Glutamatergic neuron (in vitro differentiated cells): ENCODE measurements around the gene SLC4A9. TPM values are rescaled to one million over a fixed set of nuclear protein-coding genes. Genes with fewer than 3 reads are reported as not detected.

Source experiments
- DNase-seq: peaks from one replicate; pipeline ENCODE4 v3.0.0; 2022
- H3K27ac Mint-ChIP-seq: one replicate; pipeline ENCODE4 v1.8.0; 2020; ENCODE audit warnings: mild to moderate bottlenecking, mixed read lengths, inconsistent platforms; ENCODE audit not compliant: unreplicated experiment
- H3K27me3 Mint-ChIP-seq: one replicate; pipeline ENCODE4 v1.8.0; 2020; ENCODE audit warnings: mild to moderate bottlenecking, moderate library complexity, mixed read lengths, inconsistent platforms; ENCODE audit not compliant: unreplicated experiment
- H3K36me3 Mint-ChIP-seq: one replicate; pipeline ENCODE4 v1.8.0; 2020; ENCODE audit warnings: mild to moderate bottlenecking, mixed read lengths, inconsistent platforms; ENCODE audit not compliant: unreplicated experiment
- H3K4me1 Mint-ChIP-seq: one replicate; pipeline ENCODE4 v1.8.0; 2020; ENCODE audit warnings: mild to moderate bottlenecking, low read depth, mixed read lengths, inconsistent platforms; ENCODE audit not compliant: unreplicated experiment
- H3K4me3 Mint-ChIP-seq: one replicate; pipeline ENCODE4 v1.8.0; 2020; ENCODE audit warnings: mild to moderate bottlenecking, mixed read lengths, inconsistent platforms; ENCODE audit not compliant: unreplicated experiment
- H3K9me3 Mint-ChIP-seq: one replicate; pipeline ENCODE4 v1.8.0; 2020; ENCODE audit warnings: mild to moderate bottlenecking, moderate library complexity, mixed read lengths, inconsistent platforms; ENCODE audit not compliant: unreplicated experiment
- total RNA-seq: library from RNA; stranded (reverse); fragmentation: NEBNext Ultra II Directional; extraction: Animal tissue kit (Norgen Biotek cat#: 25700); gene quantifications from one replicate; pipeline ENCODE4 v1.2.1, GENCODE V29; 2021; ENCODE audit not compliant: unreplicated experiment
- TF ChIP-seq, protein P1 (sequence below): fragments of 200-600 bp; sonication (generic); IDR thresholded peaks from one replicate; pipeline ENCODE4 v1.5.0; 2021; ENCODE audit not compliant: partially characterized antibody, unreplicated experiment

Gene SLC4A9
- total RNA-seq, 1 donor from 2014 or later = not detected

DNA sequence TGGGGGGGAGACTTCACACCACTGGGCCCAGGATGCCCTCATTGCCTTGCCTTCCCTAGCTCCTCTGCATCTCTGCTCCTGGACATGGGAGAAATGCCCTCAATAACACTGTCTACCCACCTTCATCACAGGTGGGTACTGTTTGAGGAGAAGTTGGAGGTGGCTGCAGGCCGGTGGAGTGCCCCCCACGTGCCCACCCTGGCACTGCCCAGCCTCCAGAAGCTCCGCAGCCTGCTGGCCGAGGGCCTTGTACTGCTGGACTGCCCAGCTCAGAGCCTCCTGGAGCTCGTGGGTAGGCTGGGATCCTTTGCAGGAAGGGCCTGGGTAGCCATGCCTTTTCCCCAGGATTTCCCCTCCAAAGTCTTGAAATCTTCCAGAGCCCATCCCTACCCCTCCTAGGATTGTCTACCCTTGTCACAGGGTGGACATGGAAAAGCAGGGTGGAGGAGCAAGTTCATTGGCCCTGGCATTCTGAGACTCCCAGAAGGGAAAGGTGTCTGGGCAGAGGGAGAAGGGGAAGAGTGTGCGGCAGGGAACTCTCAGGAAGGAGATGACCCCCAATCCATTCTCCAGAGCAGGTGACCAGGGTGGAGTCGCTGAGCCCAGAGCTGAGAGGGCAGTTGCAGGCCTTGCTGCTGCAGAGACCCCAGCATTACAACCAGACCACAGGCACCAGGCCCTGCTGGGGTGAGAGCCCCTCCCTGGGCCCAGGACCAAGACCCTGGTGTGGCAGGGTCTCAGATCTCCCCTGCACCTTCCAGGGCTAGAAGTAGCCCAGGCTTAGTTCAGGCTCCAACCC lies 886 bp downstream of the SLC4A9 start:
- H3K36me3 Mint-ChIP-seq = no peaks in the 10 kb centered on the region
- no peak overlapping the region for H3K4me3 Mint-ChIP-seq
- TF ChIP-seq, protein P1, sequence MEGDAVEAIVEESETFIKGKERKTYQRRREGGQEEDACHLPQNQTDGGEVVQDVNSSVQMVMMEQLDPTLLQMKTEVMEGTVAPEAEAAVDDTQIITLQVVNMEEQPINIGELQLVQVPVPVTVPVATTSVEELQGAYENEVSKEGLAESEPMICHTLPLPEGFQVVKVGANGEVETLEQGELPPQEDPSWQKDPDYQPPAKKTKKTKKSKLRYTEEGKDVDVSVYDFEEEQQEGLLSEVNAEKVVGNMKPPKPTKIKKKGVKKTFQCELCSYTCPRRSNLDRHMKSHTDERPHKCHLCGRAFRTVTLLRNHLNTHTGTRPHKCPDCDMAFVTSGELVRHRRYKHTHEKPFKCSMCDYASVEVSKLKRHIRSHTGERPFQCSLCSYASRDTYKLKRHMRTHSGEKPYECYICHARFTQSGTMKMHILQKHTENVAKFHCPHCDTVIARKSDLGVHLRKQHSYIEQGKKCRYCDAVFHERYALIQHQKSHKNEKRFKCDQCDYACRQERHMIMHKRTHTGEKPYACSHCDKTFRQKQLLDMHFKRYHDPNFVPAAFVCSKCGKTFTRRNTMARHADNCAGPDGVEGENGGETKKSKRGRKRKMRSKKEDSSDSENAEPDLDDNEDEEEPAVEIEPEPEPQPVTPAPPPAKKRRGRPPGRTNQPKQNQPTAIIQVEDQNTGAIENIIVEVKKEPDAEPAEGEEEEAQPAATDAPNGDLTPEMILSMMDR = no peak
- H3K9me3 Mint-ChIP-seq = peaks cover 4% of the 10 kb centered on the region
- H3K4me1 Mint-ChIP-seq = peaks cover 3% of the 10 kb centered on the region
- DNase-seq = no peak
- H3K27me3 Mint-ChIP-seq = peaks cover 7% of the 10 kb centered on the region
- H3K27ac Mint-ChIP-seq = no peak overlapping the region

GRCh38 chr5:140361901-140362300 lies 1.9 kb downstream of the SLC4A9 start:
- TF ChIP-seq, protein P1 = no peak
- Mint-ChIP-seq H3K27me3 (peaks cover 7% of the 10 kb centered on the region), H3K36me3 (no peaks in the 10 kb centered on the region), H3K4me3 (no peak overlapping the region), H3K9me3 (peaks cover 4% of the 10 kb centered on the region), H3K27ac (no peak overlapping the region), H3K4me1 (peaks cover 6% of the 10 kb centered on the region)
- DNase-seq = no peak

- no peak overlapping the region for H3K4me3 Mint-ChIP-seq
- H3K4me1 Mint-ChIP-seq = peaks cover 7% of the 10 kb centered on the region
- peaks cover 7% of the 10 kb centered on the region for H3K27me3 Mint-ChIP-seq
- no peaks in the 10 kb centered on the region for H3K36me3 Mint-ChIP-seq
- H3K9me3 Mint-ChIP-seq = peaks cover 4% of the 10 kb centered on the region
- TF ChIP-seq, protein P1 = no peak
- H3K27ac Mint-ChIP-seq = no peak overlapping the region
- no peak for DNase-seq
These were observed 2.3 kb downstream of the SLC4A9 start for GRCh38 chr5:140362311-140362710.

GRCh38 chr5:140362875-140363630 lies 3.1 kb downstream of the SLC4A9 start:
- peak overlapping the region; percentile 73 for H3K4me3 Mint-ChIP-seq
- H3K36me3 Mint-ChIP-seq = no peaks in the 10 kb centered on the region
- peaks cover 4% of the 10 kb centered on the region for H3K4me1 Mint-ChIP-seq
- peaks cover 4% of the 10 kb centered on the region for H3K9me3 Mint-ChIP-seq
- TF ChIP-seq, protein P1 = peak; percentile 95
- no peak overlapping the region for H3K27ac Mint-ChIP-seq
- H3K27me3 Mint-ChIP-seq = peaks cover 7% of the 10 kb centered on the region
- DNase-seq = peak; percentile 91
